ENCODE data around the gene MB.

GRCh38 chr22:35634015-35634414 lies 16.9 kb upstream of the MB start:
- TF ChIP-seq POLR2AphosphoS5 (IDR thresholded peaks at IDR 0.05; ENCODE audit: low read depth, low read length): no peak
- TF ChIP-seq TAF1 (IDR thresholded peaks at IDR 0.05; ENCODE audit: borderline replicate concordance, insufficient read depth, low read length): no peak
- no peak for TF ChIP-seq SIN3A (IDR thresholded peaks at IDR 0.05; ENCODE audit: borderline replicate concordance, insufficient read depth, low read length)
- no peak for TF ChIP-seq REST (IDR thresholded peaks at IDR 0.05; ENCODE audit: insufficient read depth in 1 of 2, low read depth in 2 of 2, low read length in 2 of 2)
- peak; percentile 84 for TF ChIP-seq FOXP2 (optimal IDR thresholded peaks at IDR 0.05; ENCODE audit: borderline replicate concordance, extremely low read depth, extremely low read length, insufficient read depth)
